HG03039 (cell line): ENCODE measurements around the gene ELP1.
A peak's percentile ranks its signal among the peaks of the same experiment; 100 is the strongest.
"Not testable (repeated sequence)": the region's sequence is repeated elsewhere in the genome, so short reads cannot be mapped to it uniquely, and the experiment has no call there.

Source experiments
- ATAC-seq: cut with Tn5 transposase; IDR thresholded peaks from one replicate; pipeline ENCODE4 v1.9.1; 2021; ENCODE audit warnings: mild to moderate bottlenecking, moderate library complexity; ENCODE audit not compliant: unreplicated experiment

The ELP1 gene

GRCh38 chr9:108933718-108934322, at the start of gene ELP1:
Gene ELP1 (minus strand): TSS chr9:108934124. CDS start chr9:108931146, 2,978 bp downstream.
- ATAC-seq = peak; percentile 87

- ATAC-seq = no peak
These were observed 47.0 kb upstream of the ELP1 start for GRCh38 chr9:108980893-108981292.

GRCh38 chr9:108978205-108978604, 44.3 kb upstream of the ELP1 start:
- no peak for ATAC-seq

GRCh38 chr9:108973895-108974294, 40.0 kb upstream of the ELP1 start:
- no peak for ATAC-seq

- no peak for ATAC-seq
These were observed 38.8 kb upstream of the ELP1 start for GRCh38 chr9:108972626-108973209.

- ATAC-seq = no peak
These were observed 38.3 kb upstream of the ELP1 start for GRCh38 chr9:108972186-108972585.

GRCh38 chr9:108971392-108971791, 37.5 kb upstream of the ELP1 start:
- not testable (repeated sequence) for ATAC-seq

- no peak for ATAC-seq
These were observed 34.0 kb upstream of the ELP1 start for GRCh38 chr9:108967916-108968315.

GRCh38 chr9:108963459-108964143, 29.7 kb upstream of the ELP1 start:
- ATAC-seq = no peak

GRCh38 chr9:108961151-108961550, 27.2 kb upstream of the ELP1 start:
- no peak for ATAC-seq

GRCh38 chr9:108960331-108960730, 26.4 kb upstream of the ELP1 start:
- ATAC-seq = no peak

- ATAC-seq = no peak
These were observed 22.7 kb upstream of the ELP1 start for GRCh38 chr9:108956631-108957026.

- no peak for ATAC-seq
These were observed 22.2 kb upstream of the ELP1 start for GRCh38 chr9:108956022-108956630.

GRCh38 chr9:108953983-108954574, 20.2 kb upstream of the ELP1 start:
- ATAC-seq = no peak

- no peak for ATAC-seq
These were observed 17.7 kb upstream of the ELP1 start for GRCh38 chr9:108951578-108951977.

GRCh38 chr9:108950168-108950567, 16.2 kb upstream of the ELP1 start:
- no peak for ATAC-seq

- no peak for ATAC-seq
These were observed 6.1 kb upstream of the ELP1 start for GRCh38 chr9:108939975-108940374.

GRCh38 chr9:108937561-108938305, 3.8 kb upstream of the ELP1 start:
- ATAC-seq = no peak

GRCh38 chr9:108934323-108934893, 484 bp upstream of the ELP1 start, which contains the start of gene ABITRAM:
Gene ABITRAM (plus strand): TSS chr9:108934400. CDS start chr9:108934487, 87 bp downstream.
- ATAC-seq = peak; percentile 74

GRCh38 chr9:108933231-108933717, 650 bp downstream of the ELP1 start:
- ATAC-seq = no peak
